ENCODE results near the gene CPA3. TPM values are rescaled to one million over a fixed set of nuclear protein-coding genes. Genes with fewer than 3 reads are reported as not detected.

The CPA3 gene
- total RNA-seq, 1 experiment from 2014 or later, result not detected

GRCh38 chr3:148882288-148882687 is 17.2 kb downstream of the CPA3 start:
- ChIA-PET POLR2A (no interaction called here), CTCF (no interaction called here), RAD21 (ENCODE audit: low non-redundant PET in 1 of 2, low total read pairs in 2 of 2, uncharacterized antibody in 2 of 2, unreplicated experiment in 2 of 2) (no interaction called here)
- intact Hi-C loops (cut with micrococcal nuclease), result no loop called here
- H3K4me1 ChIP-seq (ENCODE audit: control insufficient read depth in 1 of 2, insufficient read depth in 2 of 2, low read length in 2 of 2), result no peaks in the 10 kb centered on the region
- no peak overlapping the region for H3K4me2 ChIP-seq (ENCODE audit: low read length)
- H3K36me3 ChIP-seq (ENCODE audit: control insufficient read depth in 1 of 2, insufficient read depth in 2 of 2, low read length in 2 of 2), result no peaks in the 10 kb centered on the region
- no peak overlapping the region for H3K4me3 ChIP-seq (replicated peaks in 1 of 2; ENCODE audit: low read depth in 1 of 2, low read length in 2 of 2)
- TF ChIP-seq EZH2phosphoT487 (IDR thresholded peaks at IDR 0.05; ENCODE audit: borderline replicate concordance) (no peak), YY1 (IDR thresholded peaks at IDR 0.05; ENCODE audit: extremely low read depth, insufficient replicate concordance, low read depth, low read length) (no peak), POLR2AphosphoS5 (IDR thresholded peaks at IDR 0.05; ENCODE audit: low read depth, low read length) (no peak), JUND (IDR thresholded peaks at IDR 0.05) (no peak), POLR2A (IDR thresholded peaks at IDR 0.05; ENCODE audit: borderline replicate concordance, extremely low read depth, insufficient read depth, insufficient read length) (no peak), CBX3 (IDR thresholded peaks at IDR 0.05; ENCODE audit: low read depth) (no peak), ZBTB33 (IDR thresholded peaks at IDR 0.05; ENCODE audit: extremely low read depth, insufficient replicate concordance, low read length) (no peak)
- TF ChIP-seq, protein P1, sequence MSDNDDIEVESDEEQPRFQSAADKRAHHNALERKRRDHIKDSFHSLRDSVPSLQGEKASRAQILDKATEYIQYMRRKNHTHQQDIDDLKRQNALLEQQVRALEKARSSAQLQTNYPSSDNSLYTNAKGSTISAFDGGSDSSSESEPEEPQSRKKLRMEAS (IDR thresholded peaks at IDR 0.05), result no peak
- no peak overlapping the region for H3K27ac ChIP-seq (ENCODE audit: low read depth, low read length)
- H3K9ac ChIP-seq (ENCODE audit: low read length), result no peak overlapping the region
- no peaks in the 10 kb centered on the region for H3K79me2 ChIP-seq (ENCODE audit: insufficient read depth, low read length)
- no peak for DNase-seq (ENCODE audit: low read depth, low spot score)
- no peaks in the 10 kb centered on the region for H3K9me2 ChIP-seq (ENCODE audit: insufficient read depth)
- no peak for ATAC-seq
- no peaks in the 10 kb centered on the region for H4K20me1 ChIP-seq (ENCODE audit: insufficient read depth)
- H2AFZ ChIP-seq (ENCODE audit: low read depth, low read length, poor library complexity, severe bottlenecking), result no peak overlapping the region
- H3K27me3 ChIP-seq (ENCODE audit: insufficient read depth, low read length), result no peaks in the 10 kb centered on the region
- no peaks in the 10 kb centered on the region for H3K9me3 ChIP-seq (ENCODE audit: control insufficient read depth in 1 of 2, insufficient read depth in 1 of 2, low read depth in 1 of 2, low read length in 2 of 2)
- no TSS peak for BruUV-seq (replicated peaks)

DNA sequence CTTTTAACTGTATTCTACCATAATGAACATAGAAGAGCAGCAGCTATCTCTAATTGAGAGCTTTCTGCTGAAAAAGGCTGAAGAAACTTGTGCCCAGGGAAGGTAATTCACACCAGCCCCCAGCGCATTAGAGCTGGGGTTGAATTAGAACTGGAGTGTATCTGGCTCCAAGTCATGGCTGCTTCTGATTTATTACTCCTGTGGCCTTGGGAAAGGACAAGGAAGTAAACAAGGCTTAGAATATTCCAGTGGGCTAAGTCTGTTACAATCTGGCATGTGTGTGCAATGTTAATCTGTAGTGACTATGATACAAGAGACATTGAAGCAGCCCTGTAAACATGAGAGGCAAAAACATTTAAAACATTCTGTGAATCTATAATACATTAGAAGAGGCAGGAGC is 18.1 kb downstream of the CPA3 start:
- BruUV-seq (replicated peaks), result no TSS peak
- intact Hi-C loops (cut with micrococcal nuclease), result no loop called here
- TF ChIP-seq CTCF (IDR thresholded peaks at IDR 0.05 in 2 of 3, conservative IDR thresholded peaks at IDR 0.05 in 1 of 3; ENCODE audit: borderline replicate concordance in 1 of 3, insufficient read depth in 1 of 3, low read depth in 2 of 3, low read length in 2 of 3) (no peak), ATF3 (IDR thresholded peaks at IDR 0.05) (no peak), ZBTB33 (IDR thresholded peaks at IDR 0.05; ENCODE audit: extremely low read depth, insufficient replicate concordance, low read length) (no peak), POLR2A (IDR thresholded peaks at IDR 0.05; ENCODE audit: borderline replicate concordance, extremely low read depth, insufficient read depth, insufficient read length) (no peak)

More for the DNA sequence above, 18.1 kb downstream of the CPA3 start:
- Histone ChIP-seq H2AFZ (ENCODE audit: low read depth, low read length, poor library complexity, severe bottlenecking) (peak overlapping the region; percentile 16), H3K27ac (ENCODE audit: low read depth, low read length) (no peak overlapping the region), H3K9me3 (ENCODE audit: control insufficient read depth in 1 of 2, insufficient read depth in 1 of 2, low read depth in 1 of 2, low read length in 2 of 2) (no peaks in the 10 kb centered on the region), H3K36me3 (ENCODE audit: control insufficient read depth in 1 of 2, insufficient read depth in 2 of 2, low read length in 2 of 2) (no peaks in the 10 kb centered on the region), H3K79me2 (ENCODE audit: insufficient read depth, low read length) (no peaks in the 10 kb centered on the region), H3K9me2 (ENCODE audit: insufficient read depth) (no peaks in the 10 kb centered on the region), H3K4me3 (replicated peaks in 1 of 2; ENCODE audit: low read depth in 1 of 2, low read length in 2 of 2) (no peak overlapping the region), H3K27me3 (ENCODE audit: insufficient read depth, low read length) (no peaks in the 10 kb centered on the region), H3K4me1 (ENCODE audit: control insufficient read depth in 1 of 2, insufficient read depth in 2 of 2, low read length in 2 of 2) (no peaks in the 10 kb centered on the region), H3K9ac (ENCODE audit: low read length) (no peak overlapping the region), H4K20me1 (ENCODE audit: insufficient read depth) (no peaks in the 10 kb centered on the region), H3K4me2 (ENCODE audit: low read length) (no peak overlapping the region)
- POLR2A ChIA-PET, result no interaction called here
- ATAC-seq (no peak), DNase-seq (ENCODE audit: low read depth, low spot score) (no peak)
- RAD21 ChIA-PET (ENCODE audit: low non-redundant PET in 1 of 2, low total read pairs in 2 of 2, uncharacterized antibody in 2 of 2, unreplicated experiment in 2 of 2), result no interaction called here
- CTCF ChIA-PET, result no interaction called here
